ENCODE measurements around the gene BBOX1.
"Not testable (repeated sequence)": the region's sequence is repeated elsewhere in the genome, so short reads cannot be mapped to it uniquely, and the experiment has no call there.

BBOX1 gene, protein sequence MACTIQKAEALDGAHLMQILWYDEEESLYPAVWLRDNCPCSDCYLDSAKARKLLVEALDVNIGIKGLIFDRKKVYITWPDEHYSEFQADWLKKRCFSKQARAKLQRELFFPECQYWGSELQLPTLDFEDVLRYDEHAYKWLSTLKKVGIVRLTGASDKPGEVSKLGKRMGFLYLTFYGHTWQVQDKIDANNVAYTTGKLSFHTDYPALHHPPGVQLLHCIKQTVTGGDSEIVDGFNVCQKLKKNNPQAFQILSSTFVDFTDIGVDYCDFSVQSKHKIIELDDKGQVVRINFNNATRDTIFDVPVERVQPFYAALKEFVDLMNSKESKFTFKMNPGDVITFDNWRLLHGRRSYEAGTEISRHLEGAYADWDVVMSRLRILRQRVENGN

DNA sequence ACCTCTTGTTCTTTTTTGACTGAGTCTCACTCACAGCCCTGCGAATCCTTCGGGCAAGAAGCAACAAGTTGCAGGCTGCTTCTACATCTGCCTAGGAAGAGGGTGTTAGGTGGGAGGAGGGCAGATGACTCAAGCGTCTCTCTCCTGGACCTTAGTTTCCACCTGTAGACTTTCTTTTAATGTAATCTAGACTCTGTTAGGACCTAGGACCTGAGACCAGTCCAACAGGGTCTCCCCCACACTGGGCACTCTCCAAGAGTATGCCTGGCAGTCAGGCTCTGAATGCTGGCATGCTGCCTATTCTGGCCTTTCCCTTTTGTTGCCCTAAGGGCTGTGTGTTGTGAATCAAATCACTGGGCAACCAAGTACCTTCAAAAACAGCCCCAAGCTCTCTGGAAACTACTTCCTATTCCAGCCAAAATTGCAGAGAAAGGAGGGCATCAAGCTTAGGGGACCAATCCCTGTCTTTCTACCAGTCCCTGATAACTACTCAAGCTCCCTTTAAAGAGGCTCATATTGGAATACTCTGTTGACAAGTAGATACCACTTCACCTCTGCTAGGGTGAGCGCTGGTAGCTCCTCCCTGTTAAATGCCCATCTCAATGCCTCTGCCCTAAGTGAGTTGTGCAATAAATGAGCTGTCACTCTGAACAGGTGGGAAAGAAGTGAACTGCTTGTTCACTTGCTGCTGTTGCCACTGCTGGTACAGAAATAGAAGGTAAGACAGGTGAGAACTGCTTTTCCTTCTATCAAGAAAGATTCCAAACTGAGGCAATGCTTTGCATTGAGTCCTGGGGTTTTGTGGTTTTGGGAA is at the start of gene BBOX1:
TSS of gene BBOX1 (plus strand) at position 514 of the 814 bp plus-strand sequence. CDS start 14,616 bp downstream, outside the sequence.
- no peak within 1 kb of the TSS for H3K27ac ChIP-seq
- TF ChIP-seq CTCF (IDR thresholded peaks at IDR 0.05), result no peak
- no peak for TF ChIP-seq ZFX (IDR thresholded peaks at IDR 0.05; ENCODE audit: borderline replicate concordance)

GRCh38 chr11:26992031-26992541 is 48.5 kb upstream of the BBOX1 start:
- TF ChIP-seq CTCF (IDR thresholded peaks at IDR 0.05) (no peak), ZFX (IDR thresholded peaks at IDR 0.05; ENCODE audit: borderline replicate concordance) (no peak)
- no peak overlapping the region for H3K27ac ChIP-seq

DNA sequence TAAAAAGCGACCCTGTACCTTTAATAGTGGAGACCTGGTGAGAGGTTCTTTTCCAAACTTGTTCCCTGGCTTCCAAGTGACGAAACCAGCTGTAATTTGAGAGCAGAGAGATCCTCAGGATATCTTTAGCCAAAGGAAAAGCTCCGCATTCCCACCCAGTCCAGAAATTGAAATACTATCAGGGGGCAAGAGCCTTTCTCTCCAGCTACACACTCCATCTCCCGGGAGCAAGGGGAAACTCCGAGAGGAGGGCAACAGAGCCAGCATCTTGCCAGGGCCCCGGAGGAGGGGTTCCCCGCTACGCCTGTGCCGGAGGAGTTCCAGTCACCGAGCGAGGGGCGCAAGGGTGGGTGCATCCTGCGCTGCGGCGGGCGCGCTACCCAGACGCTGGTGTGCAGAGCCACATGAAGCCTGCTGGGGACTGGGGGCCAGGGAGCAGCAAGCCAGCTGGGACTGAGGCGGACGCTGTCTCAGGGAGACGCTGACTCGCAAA is 46.6 kb upstream of the BBOX1 start, which contains the start of gene FIBIN:
TSS of gene FIBIN (plus strand) at position 148 of the 493 bp plus-strand sequence. CDS start 415 bp downstream, outside the sequence.
- TF ChIP-seq ZFX (IDR thresholded peaks at IDR 0.05; ENCODE audit: borderline replicate concordance) (no peak), CTCF (IDR thresholded peaks at IDR 0.05) (no peak)
- no peak within 1 kb of the TSS for H3K27ac ChIP-seq

- TF ChIP-seq ZFX (IDR thresholded peaks at IDR 0.05; ENCODE audit: borderline replicate concordance) (no peak), CTCF (IDR thresholded peaks at IDR 0.05) (no peak)
- no peak overlapping the region for H3K27ac ChIP-seq
These were observed 46.0 kb upstream of the BBOX1 start for GRCh38 chr11:26994631-26995095.

DNA sequence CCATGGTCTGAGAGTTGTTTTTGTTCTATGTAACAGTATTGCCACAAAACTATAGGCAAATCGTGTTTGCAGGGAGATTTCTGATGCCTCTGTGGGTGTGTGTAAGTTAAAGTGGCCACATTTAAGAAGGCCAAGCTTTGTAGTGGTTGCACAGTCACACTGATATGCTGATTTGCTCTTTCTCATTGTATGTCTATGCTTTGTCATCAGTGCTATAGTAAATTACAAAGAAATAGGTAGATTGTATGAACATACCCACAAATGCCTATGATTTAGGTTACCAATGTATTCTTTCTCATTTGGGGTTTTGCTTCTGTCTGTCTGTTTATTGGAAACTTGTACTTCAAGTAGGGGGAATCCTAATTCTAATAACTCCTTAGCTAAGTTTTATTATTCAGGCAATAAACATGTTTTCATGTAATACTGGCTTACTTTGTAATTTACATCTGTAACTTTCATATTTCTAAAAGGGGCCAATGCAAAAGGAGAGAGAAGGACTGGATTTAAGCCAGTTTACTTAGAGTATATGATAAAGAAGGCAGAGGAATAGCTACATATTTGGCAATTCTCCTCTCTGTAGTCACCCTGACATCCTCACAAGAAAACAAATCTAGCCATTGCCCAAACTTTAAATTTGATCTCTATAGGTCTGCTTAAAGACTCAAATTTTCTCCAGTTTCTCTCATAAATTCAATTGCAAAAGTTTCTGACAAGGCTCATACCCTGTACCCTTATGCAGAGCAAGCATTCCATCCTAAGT is 44.7 kb upstream of the BBOX1 start:
- H3K27ac ChIP-seq, result no peak overlapping the region
- TF ChIP-seq CTCF (IDR thresholded peaks at IDR 0.05) (no peak), ZFX (IDR thresholded peaks at IDR 0.05; ENCODE audit: borderline replicate concordance) (no peak)

DNA sequence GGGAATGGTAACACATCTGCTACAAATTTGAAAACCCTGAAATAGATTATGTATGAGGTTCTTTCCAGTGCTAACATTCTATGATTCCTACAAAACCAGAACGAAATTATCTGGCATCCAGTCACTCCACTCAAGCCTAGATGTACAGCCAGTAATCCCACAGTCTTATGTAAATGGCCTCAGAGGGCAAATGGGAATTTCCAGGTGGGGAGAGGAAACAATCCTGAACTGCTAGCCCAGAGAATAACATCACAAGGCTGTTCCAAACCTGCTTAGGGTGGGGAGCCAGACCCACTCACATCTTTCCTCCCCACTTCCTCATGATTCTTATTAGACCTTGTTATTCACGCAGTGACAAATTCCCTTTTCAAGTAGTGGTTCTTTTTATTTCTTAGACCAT is 43.2 kb upstream of the BBOX1 start:
- H3K27ac ChIP-seq, result no peak overlapping the region
- TF ChIP-seq ZFX (IDR thresholded peaks at IDR 0.05; ENCODE audit: borderline replicate concordance) (no peak), CTCF (IDR thresholded peaks at IDR 0.05) (no peak)

- H3K27ac ChIP-seq, result not testable (repeated sequence)
These were observed 39.4 kb upstream of the BBOX1 start for GRCh38 chr11:27001136-27001730.
